ENCODE results near the gene DNMT3A. TPM values are rescaled to one million over a fixed set of nuclear protein-coding genes. Genes with fewer than 3 reads are reported as not detected.

DNMT3A gene
- total RNA-seq, 1 donor from 2014 or later, result 49.9 TPM

GRCh38 chr2:25342372-25343186, 854 bp upstream of the DNMT3A start:
- H3K9me3 Mint-ChIP-seq, result no peaks in the 10 kb centered on the region
- peak overlapping the region; percentile 59 for H3K27ac Mint-ChIP-seq
- H3K27me3 Mint-ChIP-seq, result peaks cover 1% of the 10 kb centered on the region
- peak; percentile 82 for DNase-seq
- H3K4me3 Mint-ChIP-seq, result peak overlapping the region; percentile 84
- TF ChIP-seq CTCF (IDR thresholded peaks at IDR 0.05), result peak; percentile 74
- peak; percentile 92 for ATAC-seq (ENCODE audit: low read depth)
- peaks cover 19% of the 10 kb centered on the region for H3K4me1 Mint-ChIP-seq
- CTCF ChIA-PET, result interaction anchor here (0.6 to 2.1 kb wide), 10 partner anchors 20 to 933 kb away, joined by 3 to 11 read pairs (median 4); no protein-coding TSS in a partner anchor
- POLR2A ChIA-PET, result interaction anchor here (0.5 to 2.2 kb wide), 7 partner anchors 20 to 224 kb away, joined by 3 to 15 read pairs (median 5); no protein-coding TSS in a partner anchor
- H3K36me3 Mint-ChIP-seq (ENCODE audit: low read depth), result peaks cover 3% of the 10 kb centered on the region
- intact Hi-C loops (cut with micrococcal nuclease), result loop anchor here (1.0 to 5.0 kb wide), 9 partner anchors 20 to 358 kb away; partner anchors contain the start of gene POMC

- CTCF ChIA-PET, result no interaction called here
Observed at GRCh38 chr2:25341011-25341727, 556 bp downstream of the DNMT3A start.

GRCh38 chr2:25340181-25340921, 1.4 kb downstream of the DNMT3A start:
- no peak overlapping the region for H3K27ac Mint-ChIP-seq
- no peaks in the 10 kb centered on the region for H3K27me3 Mint-ChIP-seq
- CTCF ChIA-PET, result no interaction called here
- intact Hi-C loops (cut with micrococcal nuclease), result loop anchor here (2.0 to 5.0 kb wide), 2 partner anchors 40 to 173 kb away; partner anchors contain the start of gene POMC
- DNase-seq (no peak), ATAC-seq (ENCODE audit: low read depth) (no peak)
- H3K36me3 Mint-ChIP-seq (ENCODE audit: low read depth), result peaks cover 4% of the 10 kb centered on the region
- H3K4me3 Mint-ChIP-seq, result peak overlapping the region; percentile 70
- H3K4me1 Mint-ChIP-seq, result peaks cover 29% of the 10 kb centered on the region
- no peak for TF ChIP-seq CTCF (IDR thresholded peaks at IDR 0.05)
- H3K9me3 Mint-ChIP-seq, result no peaks in the 10 kb centered on the region
- POLR2A ChIA-PET, result interaction anchor here (0.8 to 1.5 kb wide), 6 partner anchors 14 to 227 kb away, joined by 3 to 9 read pairs (median 4); no protein-coding TSS in a partner anchor

More at GRCh38 chr2:25341011-25341727, 556 bp downstream of the DNMT3A start:
- H3K27ac Mint-ChIP-seq, result no peak overlapping the region
- DNase-seq (no peak), ATAC-seq (ENCODE audit: low read depth) (peak; percentile 15)
- POLR2A ChIA-PET, result interaction anchor here (0.8 to 1.5 kb wide), 4 partner anchors 15 to 76 kb away, joined by 3 to 9 read pairs (median 5); no protein-coding TSS in a partner anchor
- H3K27me3 Mint-ChIP-seq, result no peaks in the 10 kb centered on the region
- intact Hi-C loops (cut with micrococcal nuclease), result loop anchor here (2.0 to 5.0 kb wide), 2 partner anchors 40 to 174 kb away; partner anchors contain the start of gene POMC
- H3K4me1 Mint-ChIP-seq, result peaks cover 24% of the 10 kb centered on the region
- TF ChIP-seq CTCF (IDR thresholded peaks at IDR 0.05), result no peak
- H3K4me3 Mint-ChIP-seq, result no peak overlapping the region
- no peaks in the 10 kb centered on the region for H3K9me3 Mint-ChIP-seq
- peaks cover 4% of the 10 kb centered on the region for H3K36me3 Mint-ChIP-seq (ENCODE audit: low read depth)

- no peak overlapping the region for H3K27ac Mint-ChIP-seq
- peaks cover 35% of the 10 kb centered on the region for H3K4me1 Mint-ChIP-seq
- POLR2A ChIA-PET, result interaction anchor here (1.1 to 1.5 kb wide), 4 partner anchors 14 to 227 kb away, joined by 4 to 9 read pairs (median 5); no protein-coding TSS in a partner anchor
- TF ChIP-seq CTCF (IDR thresholded peaks at IDR 0.05), result no peak
- intact Hi-C loops (cut with micrococcal nuclease), result loop anchor here (2.0 to 5.0 kb wide), 2 partner anchors 39 to 172 kb away; partner anchors contain the start of gene POMC
- no peaks in the 10 kb centered on the region for H3K9me3 Mint-ChIP-seq
- DNase-seq (no peak), ATAC-seq (ENCODE audit: low read depth) (no peak)
- CTCF ChIA-PET, result no interaction called here
- H3K4me3 Mint-ChIP-seq, result peak overlapping the region; percentile 59
- H3K36me3 Mint-ChIP-seq (ENCODE audit: low read depth), result peaks cover 4% of the 10 kb centered on the region
- H3K27me3 Mint-ChIP-seq, result no peaks in the 10 kb centered on the region
Observed at GRCh38 chr2:25339791-25340180, 1.9 kb downstream of the DNMT3A start.

Measured in activated B cell treated with CpG ODN at 0.5 μM for 24 hours (primary cell).